Measurements from ENCODE around the gene MAPK7. TPM values are rescaled to one million over a fixed set of nuclear protein-coding genes. Genes with fewer than 3 reads are reported as not detected.

The MAPK7 gene
- total RNA-seq, 4 donors from 2014 or later, result 7.3 to 12.5 (median 10.4) TPM

DNA sequence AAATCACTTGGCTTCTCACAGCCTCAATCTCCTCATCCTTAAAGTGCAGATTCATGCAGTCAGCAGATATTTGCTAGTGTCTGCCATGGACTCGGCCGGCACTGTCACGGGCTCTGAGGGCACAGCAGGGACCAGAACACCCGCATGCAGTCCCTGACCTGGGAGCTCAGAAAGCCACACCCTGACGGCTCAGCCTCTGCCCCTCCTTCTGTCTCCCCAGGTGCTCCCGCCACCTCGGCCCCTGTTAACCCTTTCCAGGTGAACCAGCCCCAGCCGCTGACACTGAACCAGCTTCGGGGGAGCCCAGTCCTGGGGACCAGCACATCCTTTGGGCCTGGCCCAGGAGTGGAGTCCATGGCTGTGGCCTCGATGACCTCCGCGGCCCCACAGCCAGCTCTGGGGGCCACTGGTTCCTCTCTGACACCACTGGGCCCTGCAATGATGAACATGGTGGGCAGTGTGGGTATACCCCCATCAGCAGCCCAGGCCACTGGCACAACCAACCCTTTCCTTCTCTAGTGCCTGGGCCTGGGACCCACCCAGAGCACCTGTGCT, 44.5 kb upstream of the MAPK7 start:
- in situ Hi-C loops (cut with MboI; ENCODE audit: low sequenced_read_pairs in 4 of 4) (no loop called here), intact Hi-C loops (cut with DNase I; ENCODE audit: low total_unique reads) (no loop called here)
- Histone ChIP-seq H3K27me3 (no peaks in the 10 kb centered on the region), H3K4me3 (no peak overlapping the region), H3K4me1 (peaks cover 10 to 15% of the 10 kb centered on the region in 2 donors), H3K27ac (no peak overlapping the region), H3K9me3 (no peaks in the 10 kb centered on the region), H3K36me3 (no peaks in the 10 kb centered on the region)
- ATAC-seq (no peak), DNase-seq (no peak)
- no peak for TF ChIP-seq POLR2A (IDR thresholded peaks at IDR 0.05)
- TF ChIP-seq, protein P1, sequence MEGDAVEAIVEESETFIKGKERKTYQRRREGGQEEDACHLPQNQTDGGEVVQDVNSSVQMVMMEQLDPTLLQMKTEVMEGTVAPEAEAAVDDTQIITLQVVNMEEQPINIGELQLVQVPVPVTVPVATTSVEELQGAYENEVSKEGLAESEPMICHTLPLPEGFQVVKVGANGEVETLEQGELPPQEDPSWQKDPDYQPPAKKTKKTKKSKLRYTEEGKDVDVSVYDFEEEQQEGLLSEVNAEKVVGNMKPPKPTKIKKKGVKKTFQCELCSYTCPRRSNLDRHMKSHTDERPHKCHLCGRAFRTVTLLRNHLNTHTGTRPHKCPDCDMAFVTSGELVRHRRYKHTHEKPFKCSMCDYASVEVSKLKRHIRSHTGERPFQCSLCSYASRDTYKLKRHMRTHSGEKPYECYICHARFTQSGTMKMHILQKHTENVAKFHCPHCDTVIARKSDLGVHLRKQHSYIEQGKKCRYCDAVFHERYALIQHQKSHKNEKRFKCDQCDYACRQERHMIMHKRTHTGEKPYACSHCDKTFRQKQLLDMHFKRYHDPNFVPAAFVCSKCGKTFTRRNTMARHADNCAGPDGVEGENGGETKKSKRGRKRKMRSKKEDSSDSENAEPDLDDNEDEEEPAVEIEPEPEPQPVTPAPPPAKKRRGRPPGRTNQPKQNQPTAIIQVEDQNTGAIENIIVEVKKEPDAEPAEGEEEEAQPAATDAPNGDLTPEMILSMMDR (IDR thresholded peaks at IDR 0.05 in 4 of 5, conservative IDR thresholded peaks at IDR 0.05 in 1 of 5), result no peak

DNA sequence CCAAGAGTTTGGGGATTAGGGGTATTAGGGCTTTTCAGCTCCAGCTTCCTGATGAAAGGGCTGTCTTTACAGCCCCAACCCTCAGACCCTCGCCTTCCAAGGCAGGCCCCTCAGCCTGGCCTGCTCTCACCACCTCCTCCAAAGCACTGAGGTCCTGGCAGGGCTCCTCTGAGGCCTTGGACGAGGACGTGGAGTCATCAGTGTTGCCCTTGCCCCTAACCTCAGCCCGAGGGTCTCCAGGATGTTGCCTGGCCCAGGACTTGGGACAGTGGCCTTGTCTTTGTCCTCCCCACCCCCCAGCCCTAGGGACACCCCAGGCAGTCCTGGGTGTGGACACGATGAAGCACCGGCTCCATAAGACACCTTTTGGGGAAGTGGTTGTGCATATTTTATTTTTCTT, 44.0 kb upstream of the MAPK7 start:
- no peak for DNase-seq
- in situ Hi-C loops (cut with MboI; ENCODE audit: low sequenced_read_pairs in 4 of 4) (no loop called here), intact Hi-C loops (cut with DNase I; ENCODE audit: low total_unique reads) (no loop called here)
- Histone ChIP-seq H3K4me1 (peaks cover 10 to 15% of the 10 kb centered on the region in 2 donors), H3K9me3 (no peaks in the 10 kb centered on the region), H3K4me3 (no peak overlapping the region), H3K36me3 (no peaks in the 10 kb centered on the region), H3K27ac (no peak overlapping the region), H3K27me3 (no peaks in the 10 kb centered on the region)
- TF ChIP-seq, protein P1 (IDR thresholded peaks at IDR 0.05 in 4 of 5, conservative IDR thresholded peaks at IDR 0.05 in 1 of 5), result no peak
- TF ChIP-seq POLR2A (IDR thresholded peaks at IDR 0.05), result no peak
- ATAC-seq, result no peak

DNA sequence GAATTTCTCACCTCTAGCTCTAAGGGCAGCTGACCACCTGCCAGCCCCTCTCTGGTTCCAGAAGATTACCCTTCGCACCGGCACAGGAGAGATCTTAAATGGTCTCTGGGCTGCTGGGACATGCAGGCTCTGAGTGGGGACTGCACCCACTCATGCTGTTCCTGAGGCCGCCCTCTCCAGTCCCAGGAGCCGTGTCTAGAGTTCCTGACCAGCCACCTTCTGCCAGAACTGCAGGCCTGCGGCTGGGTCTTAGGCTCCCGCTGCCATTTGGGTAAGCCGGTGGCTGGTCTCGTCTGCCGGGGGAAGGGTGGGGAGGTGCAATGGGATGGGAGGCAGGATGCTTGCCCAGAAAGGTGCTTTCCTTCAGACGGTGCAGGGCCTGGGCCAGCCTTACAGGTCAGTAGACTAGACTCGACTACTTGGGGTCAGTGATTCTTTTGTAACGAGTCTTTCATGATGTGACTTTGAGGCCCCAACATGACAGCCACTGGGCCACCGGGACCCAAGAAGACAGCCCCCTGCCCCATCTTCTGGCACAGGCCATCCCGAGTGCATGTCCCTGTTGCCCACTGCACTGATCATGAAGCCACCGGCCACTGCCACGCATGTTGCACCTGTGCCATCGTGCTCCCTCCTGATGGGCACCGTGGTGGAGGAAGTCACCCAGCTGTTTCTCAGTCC, 42.2 kb upstream of the MAPK7 start:
- ATAC-seq (no peak), DNase-seq (no peak)
- H3K4me3 ChIP-seq, result no peak overlapping the region
- H3K27me3 ChIP-seq, result no peaks in the 10 kb centered on the region
- H3K27ac ChIP-seq, result no peak overlapping the region
- in situ Hi-C loops (cut with MboI; ENCODE audit: low sequenced_read_pairs in 4 of 4) (no loop called here), intact Hi-C loops (cut with DNase I; ENCODE audit: low total_unique reads) (no loop called here)
- H3K9me3 ChIP-seq, result no peaks in the 10 kb centered on the region
- H3K36me3 ChIP-seq, result no peaks in the 10 kb centered on the region
- TF ChIP-seq POLR2A (IDR thresholded peaks at IDR 0.05), result no peak
- TF ChIP-seq, protein P1 (IDR thresholded peaks at IDR 0.05 in 4 of 5, conservative IDR thresholded peaks at IDR 0.05 in 1 of 5), result no peak
- peaks cover 10 to 15% of the 10 kb centered on the region in 2 donors for H3K4me1 ChIP-seq

GRCh38 chr17:19336938-19337711, 41.2 kb upstream of the MAPK7 start:
- TF ChIP-seq POLR2A (IDR thresholded peaks at IDR 0.05), result no peak
- TF ChIP-seq, protein P1 (IDR thresholded peaks at IDR 0.05 in 4 of 5, conservative IDR thresholded peaks at IDR 0.05 in 1 of 5), result peak in 3 of 5 experiments; percentile 45 to 65 (median 45)
- DNase-seq, result no peak

More at GRCh38 chr17:19336938-19337711, 41.2 kb upstream of the MAPK7 start:
- intact Hi-C loops (cut with DNase I; ENCODE audit: low total_unique reads), result no loop called here
- Histone ChIP-seq H3K9me3 (no peaks in the 10 kb centered on the region), H3K27ac (no peak overlapping the region), H3K4me1 (peaks cover 10 to 15% of the 10 kb centered on the region in 2 donors), H3K36me3 (no peaks in the 10 kb centered on the region), H3K4me3 (no peak overlapping the region), H3K27me3 (no peaks in the 10 kb centered on the region)
- in situ Hi-C loops (cut with MboI; ENCODE audit: low sequenced_read_pairs in 4 of 4), result no loop called here
- no peak for ATAC-seq

Data from gastrocnemius medialis (tissue), 4 donors.